GM12801 (cell line): Measurements from ENCODE around the gene GPR108.

Experiments
- TF ChIP-seq, protein P1 (sequence below): IDR thresholded peaks from one replicate; pipeline ENCODE4 v1.5.1; 2011; ENCODE audit warnings: control low read depth; ENCODE audit not compliant: insufficient read length; ENCODE audit errors: extremely low read depth

Gene GPR108

DNA sequence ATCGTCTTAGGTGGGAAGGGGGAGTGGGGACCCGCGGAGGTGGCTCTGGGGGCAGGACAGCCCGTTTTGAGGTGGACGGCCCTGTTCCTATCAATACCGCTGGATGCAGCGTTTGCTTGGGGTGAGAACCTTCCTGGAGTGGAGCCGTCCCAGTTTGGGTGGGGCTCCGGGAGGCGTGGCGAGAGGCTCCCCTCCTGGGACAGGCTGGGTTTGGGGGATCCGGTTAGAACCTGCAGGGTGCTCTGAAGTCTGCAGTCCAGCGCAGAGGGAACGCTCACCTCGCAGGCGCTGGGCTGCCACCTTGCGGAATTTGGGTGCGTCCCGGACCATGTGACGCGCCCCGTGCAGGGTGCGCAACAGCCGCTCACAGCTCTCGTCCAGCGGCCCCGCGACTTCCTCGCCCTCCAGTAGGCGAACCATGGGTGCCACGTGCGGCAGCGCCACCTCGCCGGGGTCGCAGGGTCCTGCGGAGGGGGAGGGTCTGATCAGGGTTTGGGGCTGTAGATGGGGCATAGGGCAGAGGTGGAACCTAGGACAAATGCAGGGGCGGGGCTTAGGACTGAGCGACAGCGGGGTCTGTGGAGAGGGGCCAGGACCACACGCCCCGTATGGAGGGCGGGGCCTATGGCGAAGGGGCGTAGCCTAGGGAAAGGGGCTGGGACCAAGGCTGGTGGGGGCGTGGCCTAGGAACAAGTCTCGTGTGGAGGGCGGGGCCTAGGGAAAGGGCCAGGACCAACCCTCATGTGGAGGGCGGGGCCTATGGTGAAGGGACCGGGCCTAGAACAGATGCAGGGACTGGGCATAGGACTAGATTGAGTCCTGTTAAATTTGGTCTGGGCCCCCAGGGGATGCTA, 16.0 kb upstream of the GPR108 start:
- TF ChIP-seq, protein P1, sequence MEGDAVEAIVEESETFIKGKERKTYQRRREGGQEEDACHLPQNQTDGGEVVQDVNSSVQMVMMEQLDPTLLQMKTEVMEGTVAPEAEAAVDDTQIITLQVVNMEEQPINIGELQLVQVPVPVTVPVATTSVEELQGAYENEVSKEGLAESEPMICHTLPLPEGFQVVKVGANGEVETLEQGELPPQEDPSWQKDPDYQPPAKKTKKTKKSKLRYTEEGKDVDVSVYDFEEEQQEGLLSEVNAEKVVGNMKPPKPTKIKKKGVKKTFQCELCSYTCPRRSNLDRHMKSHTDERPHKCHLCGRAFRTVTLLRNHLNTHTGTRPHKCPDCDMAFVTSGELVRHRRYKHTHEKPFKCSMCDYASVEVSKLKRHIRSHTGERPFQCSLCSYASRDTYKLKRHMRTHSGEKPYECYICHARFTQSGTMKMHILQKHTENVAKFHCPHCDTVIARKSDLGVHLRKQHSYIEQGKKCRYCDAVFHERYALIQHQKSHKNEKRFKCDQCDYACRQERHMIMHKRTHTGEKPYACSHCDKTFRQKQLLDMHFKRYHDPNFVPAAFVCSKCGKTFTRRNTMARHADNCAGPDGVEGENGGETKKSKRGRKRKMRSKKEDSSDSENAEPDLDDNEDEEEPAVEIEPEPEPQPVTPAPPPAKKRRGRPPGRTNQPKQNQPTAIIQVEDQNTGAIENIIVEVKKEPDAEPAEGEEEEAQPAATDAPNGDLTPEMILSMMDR: no peak

DNA sequence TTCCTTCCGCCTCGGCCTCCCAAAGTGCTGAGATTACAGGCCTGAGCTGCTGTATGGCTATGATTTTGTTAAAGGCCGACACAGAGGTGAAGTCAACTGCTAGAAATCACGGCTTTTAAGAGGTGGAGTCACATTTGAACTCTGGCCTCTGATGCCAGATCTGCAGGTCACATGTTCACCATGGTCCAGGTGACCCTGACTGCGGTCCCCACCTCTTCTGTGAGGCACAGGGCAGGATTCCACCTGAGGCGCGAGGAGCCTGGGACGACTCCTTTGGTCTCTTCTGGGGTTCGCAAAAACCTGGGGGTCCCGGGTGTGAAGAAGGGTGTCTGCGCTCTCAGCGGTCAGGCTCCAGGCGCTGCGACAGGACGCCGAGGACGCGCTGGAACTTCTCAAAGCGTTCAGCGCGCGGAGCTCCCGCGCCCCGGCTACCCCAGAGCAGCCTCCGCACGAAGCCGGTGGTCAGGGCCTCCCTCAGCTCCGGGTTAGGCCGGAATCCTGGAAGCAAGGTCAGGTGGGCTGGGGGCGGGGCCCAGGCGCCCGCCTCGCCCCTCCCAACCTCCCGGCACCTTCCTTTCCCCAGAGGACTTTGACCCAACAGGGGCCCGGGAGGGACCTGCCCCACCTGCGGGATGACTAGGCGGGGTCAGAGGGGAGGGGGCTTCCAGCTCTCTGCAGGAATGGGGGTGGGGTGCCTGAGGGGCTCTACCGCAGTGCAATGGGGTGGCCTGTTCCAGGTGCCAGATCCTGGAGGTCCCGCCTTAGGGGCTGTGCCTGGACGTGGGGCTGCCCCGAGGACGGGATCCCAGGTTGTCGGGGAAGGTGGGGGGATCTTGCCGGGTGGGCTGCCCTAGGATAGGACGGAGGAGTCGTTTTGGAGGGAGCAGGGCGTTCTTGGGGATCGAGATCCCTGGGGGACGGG, 15.1 kb upstream of the GPR108 start:
- TF ChIP-seq, protein P1: no peak

DNA sequence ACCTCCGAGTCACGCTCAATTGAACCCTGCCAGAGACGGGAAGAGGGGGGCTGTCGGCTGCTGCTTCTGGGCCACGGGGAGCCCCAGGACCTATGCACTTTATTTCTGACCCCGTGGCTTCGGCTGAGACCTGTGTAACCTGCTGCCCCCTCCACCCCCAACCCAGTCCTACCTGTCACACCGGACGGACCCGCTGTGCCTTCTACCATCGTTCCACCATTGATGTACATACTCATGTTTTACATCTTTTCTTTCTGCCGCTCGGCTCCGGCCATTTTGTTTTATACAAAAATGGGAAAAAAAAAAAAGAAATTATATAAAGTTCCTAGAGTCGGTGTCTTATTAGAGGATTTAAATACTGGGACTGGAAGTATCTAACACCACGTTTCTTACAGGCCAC, 13.8 kb upstream of the GPR108 start:
- TF ChIP-seq, protein P1: no peak

DNA sequence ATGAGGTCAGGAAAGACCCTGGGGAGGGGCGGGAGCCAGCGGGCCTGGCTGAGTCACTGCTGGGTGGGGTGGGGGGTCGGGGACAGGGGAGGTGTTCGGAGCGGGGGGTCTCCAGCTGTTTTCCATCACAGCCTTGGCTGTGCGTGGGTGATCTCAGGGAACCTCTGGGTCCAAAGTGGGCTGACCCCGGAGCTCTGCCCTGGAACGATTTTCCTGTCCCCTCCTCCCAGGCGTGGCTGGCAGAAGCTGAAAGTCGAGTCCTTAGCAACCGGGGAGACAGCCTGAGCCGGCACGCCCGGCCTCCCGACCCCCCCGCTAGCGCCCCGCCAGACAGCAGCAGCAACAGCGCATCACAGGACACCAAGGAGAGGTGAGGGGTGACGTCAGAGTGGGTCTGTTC, 12.7 kb upstream of the GPR108 start:
- TF ChIP-seq, protein P1: no peak

DNA sequence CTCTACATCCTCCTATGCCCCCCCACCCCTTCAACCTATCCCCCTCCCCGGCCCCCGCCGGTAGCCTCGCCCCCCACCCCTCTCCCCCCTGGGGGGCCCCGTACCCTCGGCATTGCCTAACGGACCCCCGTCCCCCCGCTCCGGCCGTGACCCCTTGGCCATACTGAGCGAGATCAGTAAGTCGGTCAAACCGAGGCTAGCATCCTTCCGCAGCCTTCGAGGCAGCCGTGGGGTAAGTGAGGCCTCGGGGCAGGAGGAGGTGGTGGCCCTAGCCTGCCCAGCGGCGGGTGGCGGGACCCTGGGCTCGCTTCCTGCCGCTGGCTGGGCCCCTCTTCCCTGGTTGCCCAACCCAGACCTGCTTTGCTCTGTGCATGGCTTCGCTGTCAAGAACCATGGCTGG, 8.6 kb upstream of the GPR108 start:
- TF ChIP-seq, protein P1: no peak

DNA sequence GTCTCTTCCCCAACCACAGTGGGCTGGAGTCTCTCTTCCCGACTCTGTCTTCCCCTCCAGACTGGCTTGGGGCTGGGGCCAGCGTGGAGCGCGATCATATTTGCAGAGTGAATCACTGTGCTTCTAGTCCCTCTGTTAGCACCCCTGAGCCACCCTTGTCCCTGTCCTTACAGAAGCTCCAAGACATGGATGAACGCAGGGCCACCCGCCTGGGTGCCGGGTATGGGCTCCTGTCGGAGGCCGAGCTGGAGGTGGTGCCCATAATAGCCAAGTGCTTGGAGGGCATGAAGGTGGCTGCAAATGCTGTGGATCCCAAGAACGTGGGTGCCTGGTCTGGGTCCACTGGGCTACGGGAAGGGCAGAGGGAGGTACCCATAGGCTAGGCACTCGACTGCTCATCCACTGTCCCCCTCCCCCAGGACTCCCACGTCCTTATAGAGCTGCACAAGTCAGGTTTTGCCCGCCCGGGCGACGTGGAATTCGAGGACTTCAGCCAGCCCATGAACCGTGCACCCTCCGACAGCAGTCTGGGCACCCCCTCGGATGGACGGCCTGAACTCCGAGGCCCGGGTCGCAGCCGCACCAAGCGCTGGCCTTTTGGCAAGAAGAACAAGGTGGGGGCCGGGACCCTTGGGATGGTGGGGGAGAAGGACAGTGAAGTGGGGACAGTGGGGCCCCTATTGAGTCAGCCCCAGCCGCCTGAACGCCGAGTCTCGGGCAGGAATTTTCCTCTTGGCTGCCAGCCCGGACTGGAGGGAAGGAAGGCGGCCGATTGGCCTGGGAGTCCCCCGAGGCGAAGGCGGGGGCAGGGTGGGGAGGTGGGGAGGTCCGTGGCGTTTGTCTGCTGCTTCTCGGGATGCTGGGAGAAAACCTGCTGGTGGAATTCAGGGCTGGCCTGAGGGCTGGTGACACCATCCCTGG, 7.3 kb upstream of the GPR108 start:
- TF ChIP-seq, protein P1: no peak
